ENCODE results near the gene PLEKHA6.
A peak's percentile ranks its signal among the peaks of the same experiment; 100 is the strongest.

PLEKHA6 gene, protein sequence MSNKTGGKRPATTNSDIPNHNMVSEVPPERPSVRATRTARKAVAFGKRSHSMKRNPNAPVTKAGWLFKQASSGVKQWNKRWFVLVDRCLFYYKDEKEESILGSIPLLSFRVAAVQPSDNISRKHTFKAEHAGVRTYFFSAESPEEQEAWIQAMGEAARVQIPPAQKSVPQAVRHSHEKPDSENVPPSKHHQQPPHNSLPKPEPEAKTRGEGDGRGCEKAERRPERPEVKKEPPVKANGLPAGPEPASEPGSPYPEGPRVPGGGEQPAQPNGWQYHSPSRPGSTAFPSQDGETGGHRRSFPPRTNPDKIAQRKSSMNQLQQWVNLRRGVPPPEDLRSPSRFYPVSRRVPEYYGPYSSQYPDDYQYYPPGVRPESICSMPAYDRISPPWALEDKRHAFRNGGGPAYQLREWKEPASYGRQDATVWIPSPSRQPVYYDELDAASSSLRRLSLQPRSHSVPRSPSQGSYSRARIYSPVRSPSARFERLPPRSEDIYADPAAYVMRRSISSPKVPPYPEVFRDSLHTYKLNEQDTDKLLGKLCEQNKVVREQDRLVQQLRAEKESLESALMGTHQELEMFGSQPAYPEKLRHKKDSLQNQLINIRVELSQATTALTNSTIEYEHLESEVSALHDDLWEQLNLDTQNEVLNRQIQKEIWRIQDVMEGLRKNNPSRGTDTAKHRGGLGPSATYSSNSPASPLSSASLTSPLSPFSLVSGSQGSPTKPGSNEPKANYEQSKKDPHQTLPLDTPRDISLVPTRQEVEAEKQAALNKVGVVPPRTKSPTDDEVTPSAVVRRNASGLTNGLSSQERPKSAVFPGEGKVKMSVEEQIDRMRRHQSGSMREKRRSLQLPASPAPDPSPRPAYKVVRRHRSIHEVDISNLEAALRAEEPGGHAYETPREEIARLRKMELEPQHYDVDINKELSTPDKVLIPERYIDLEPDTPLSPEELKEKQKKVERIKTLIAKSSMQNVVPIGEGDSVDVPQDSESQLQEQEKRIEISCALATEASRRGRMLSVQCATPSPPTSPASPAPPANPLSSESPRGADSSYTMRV

DNA sequence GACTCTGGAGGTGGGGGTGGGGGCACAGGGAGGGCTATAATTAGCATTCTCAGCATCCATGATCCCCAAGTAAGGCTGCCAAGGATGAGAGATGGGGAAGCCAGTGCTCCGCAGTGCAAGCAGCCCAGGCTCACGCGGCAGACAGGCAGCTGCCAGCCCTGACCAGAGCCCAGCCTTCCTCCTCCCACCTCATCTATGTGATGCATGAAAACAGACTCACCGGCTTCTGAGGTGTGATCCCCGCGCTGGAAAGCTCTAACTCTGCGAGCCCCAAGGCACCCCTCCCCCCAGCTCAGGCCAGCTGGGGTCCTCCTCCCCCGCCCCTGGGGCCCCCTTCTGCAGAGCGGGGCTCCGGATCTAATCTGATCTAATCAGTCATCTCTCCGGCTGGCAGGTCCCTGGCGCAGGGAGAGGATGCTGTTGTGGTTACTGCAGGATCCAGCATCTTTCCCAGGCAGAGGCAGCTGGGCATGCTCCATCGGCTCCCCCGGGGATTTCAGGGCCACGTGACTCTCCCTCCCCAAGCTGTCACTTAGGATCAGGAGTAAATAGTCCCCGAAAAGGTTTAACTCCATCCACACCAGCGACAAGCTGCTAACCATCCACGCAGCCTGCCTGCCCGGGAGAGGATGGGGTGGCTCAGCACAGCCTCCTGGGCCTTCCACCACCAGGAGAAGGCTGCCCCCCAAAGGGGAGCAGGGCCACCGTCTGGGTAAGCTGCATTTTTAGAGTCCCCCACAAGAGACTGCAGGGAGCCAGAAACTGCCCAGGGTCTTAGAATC, at the start of gene PLEKHA6:
Gene PLEKHA6 (minus strand): TSS at position 456 of the 782 bp plus-strand sequence. CDS start 86,202 bp downstream, outside the sequence.
- DNase-seq, result no peak

DNA sequence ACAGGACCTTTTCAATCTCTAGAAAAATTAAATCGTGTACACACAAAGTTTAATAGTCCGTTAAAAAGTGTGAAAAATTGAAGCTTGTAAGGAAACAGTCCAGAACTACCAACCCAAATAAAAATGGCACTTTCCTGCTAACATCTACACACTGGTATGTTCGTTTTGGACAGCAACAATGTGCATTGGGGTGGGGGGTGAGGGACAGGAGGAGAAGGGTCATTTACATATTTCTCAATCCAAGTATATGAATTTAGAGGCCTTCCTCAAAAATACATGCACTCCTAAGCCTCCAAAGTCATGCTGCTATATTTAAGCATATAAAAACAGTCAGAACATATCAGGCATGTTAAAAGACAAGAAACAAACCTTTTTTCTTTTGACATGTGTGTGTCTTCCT, 49.4 kb upstream of the PLEKHA6 start:
- no peak for DNase-seq

DNA sequence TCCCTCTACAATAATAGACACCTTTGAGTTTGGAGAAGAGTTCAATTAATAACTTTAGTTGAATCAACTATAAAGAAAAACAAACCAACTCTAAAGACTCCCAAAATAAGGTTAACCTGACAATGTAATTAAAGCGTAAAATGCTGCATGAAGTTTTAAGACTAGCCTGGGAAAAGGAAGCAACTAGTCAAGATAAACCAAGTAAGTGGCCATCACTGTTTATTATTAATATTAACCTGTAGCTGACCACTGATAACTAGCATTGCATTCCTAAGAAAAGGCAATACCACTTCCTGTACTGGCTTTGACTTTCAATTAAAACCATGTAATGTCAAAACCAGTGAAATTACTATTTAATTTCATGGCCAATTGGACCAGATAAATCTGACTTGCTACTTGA, 48.9 kb upstream of the PLEKHA6 start:
- no peak for DNase-seq

DNA sequence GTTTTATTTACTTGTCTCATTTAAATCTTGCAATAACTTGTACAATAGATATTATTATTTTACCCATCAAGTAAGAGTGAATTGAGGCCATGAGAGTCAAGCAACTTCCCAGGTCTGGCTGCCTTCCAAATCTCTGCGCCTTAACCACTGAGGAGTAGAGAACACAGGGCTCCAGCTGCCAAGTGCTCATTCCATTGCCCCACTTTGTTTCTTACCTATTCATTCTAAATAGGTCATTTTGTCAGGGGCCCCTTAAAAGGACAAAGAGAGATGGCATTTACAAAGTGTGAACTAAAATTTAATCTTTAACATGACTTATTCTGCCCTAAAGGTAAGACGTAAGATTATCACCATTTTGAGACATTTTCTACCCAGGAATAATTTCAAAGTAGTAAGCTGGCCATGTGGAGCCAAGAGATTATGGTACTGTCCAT, 48.4 kb upstream of the PLEKHA6 start:
- no peak for DNase-seq

DNA sequence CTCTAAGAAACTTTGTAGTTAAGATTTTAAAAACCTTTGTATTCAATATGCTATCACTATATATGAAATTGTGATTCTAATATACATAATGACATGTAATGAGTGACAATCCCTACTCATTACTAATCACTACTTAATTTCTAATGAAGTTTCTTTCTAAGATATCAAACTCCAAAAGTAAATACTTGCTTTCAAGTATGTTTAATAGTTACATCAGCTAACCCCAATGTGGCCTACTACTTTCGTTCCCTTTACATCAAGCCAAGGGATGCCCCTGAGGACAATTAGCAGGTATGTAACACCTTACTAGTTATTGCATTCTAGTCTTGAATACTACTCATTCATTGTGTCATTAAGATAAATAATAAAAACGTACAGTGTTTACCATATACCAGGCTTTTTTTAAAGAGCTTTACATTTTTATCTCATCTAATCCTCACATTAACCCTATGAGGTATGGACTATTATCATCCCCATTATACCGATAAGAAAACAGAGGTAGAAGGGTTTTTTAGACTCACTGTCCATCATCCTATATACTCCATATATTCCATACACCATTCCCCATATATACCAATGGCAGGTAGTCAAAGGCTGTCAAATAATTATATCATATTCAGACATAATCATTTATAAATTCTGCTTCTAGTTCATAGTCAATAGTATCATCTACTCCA, 47.7 kb upstream of the PLEKHA6 start:
- DNase-seq, result no peak

DNA sequence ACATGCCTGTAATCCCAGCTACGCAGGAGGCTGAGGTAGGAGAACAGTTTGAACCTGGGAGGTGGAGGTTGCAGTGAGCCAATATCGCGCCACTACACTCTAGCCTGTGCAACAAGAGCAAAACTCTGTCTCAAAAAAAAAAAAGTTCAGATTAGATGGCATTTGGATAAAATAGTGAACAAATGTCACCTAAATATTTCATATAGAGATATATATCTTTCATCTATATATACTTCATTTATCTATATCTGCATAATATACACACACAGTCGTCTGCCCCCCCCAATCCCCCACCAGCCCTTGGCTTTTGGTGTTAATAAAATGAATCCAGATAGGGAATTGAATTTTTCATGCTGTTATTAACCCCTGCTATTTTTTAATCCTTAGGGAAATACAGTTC, 46.9 kb upstream of the PLEKHA6 start:
- no peak for DNase-seq

DNA sequence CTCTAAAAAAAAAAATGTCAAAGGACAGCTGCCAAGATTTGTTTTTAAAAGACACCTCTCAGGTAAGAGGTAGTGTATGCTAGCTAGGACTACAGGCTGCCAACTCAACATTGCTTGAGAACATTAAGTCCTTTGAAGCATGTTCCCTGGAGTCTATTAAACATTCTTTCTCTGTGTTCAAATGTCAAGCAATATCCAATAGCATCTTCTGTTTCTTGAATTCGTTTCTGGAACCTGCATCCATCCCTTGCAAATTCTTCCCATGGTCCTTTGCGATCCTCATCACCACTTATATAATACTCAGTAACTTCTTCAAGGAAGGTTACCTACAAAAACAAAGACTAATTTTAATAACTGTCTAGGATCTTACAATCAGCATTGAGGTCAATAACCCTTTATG, 46.3 kb upstream of the PLEKHA6 start:
- no peak for DNase-seq

DNA sequence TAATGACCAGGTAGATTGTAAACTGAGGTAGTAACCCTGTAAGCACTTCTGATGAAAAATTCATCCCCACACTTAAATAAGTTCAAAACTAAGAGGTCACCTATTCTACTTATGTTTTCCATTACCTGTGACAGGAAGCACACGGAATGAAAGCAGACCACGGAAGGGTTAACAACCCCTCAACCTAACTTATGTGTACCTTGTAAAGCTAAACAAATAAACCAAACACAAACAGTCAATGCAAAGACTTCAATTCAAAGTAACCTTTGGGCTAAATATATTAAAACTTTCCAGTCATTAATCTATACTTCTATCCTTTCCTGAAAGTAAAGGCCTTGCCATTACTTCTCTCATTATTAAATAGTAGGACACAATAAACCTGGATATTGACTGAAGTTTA, 44.9 kb upstream of the PLEKHA6 start:
- DNase-seq, result no peak

DNA sequence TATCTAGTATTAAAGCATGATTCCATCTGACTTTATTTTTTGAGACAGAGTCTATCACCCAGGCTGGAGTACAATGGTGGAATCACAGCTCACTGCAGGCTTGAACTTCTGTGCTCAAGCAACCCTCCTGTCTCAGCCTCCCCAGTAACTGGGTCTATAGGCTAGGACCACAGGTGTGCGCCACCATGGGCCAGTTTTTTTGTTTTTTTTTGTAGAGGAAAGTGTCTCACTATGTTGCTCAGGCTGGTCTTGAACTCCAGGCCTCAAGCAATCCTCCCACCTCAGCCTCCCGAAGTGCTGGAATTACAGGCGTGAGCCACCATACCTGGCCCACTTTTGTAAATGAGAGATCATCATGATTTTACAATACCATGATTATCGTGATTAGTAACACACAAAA, 42.7 kb upstream of the PLEKHA6 start:
- DNase-seq, result no peak

DNA sequence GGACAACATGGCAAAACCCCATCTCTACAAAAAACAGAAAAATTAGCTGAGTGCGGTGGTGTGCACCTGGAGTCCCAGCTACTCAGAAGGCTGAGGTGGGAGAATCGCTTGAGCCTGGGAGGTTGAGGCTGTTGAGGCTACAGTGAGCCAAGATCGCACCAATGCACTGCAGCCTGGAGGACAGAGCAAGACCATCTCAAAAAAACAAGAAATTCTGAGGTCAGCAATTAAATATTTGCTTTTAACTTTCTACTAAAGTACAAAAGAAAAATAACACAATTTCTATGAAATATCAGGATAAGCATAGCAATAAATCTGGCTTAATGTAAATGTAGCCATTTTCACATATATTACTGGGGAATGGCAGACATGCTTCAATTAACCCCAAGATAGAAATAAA, 42.0 kb upstream of the PLEKHA6 start:
- DNase-seq, result no peak

DNA sequence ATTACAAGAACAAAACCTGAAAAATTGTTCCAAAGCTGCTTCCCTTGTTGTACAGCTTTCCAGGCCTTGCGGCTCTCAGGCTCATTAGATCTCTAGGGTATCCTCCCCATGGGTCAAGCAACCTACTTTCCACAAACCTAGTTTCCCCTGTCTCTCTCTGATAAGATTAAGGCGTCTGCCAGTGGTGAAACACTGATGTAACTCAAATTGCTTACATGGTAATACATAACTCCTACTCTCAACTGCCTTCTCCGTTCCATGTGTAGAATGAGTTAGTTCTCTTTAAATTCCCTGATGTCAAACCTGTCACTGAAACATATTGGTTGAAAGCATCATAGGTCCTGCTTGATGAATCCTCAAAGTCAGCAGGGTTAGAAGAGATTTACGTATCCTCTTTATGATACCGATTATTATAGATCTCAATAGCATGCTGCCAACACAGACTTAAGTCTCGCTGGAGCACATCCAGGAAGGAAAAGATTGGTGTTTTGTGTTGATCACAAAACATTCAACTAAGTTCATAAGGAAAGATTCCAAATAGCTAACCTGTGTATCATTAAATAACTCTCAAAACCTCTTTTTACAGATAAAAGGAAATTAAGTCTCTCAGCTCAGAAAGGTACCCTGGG, 41.3 kb upstream of the PLEKHA6 start:
- DNase-seq, result no peak

DNA sequence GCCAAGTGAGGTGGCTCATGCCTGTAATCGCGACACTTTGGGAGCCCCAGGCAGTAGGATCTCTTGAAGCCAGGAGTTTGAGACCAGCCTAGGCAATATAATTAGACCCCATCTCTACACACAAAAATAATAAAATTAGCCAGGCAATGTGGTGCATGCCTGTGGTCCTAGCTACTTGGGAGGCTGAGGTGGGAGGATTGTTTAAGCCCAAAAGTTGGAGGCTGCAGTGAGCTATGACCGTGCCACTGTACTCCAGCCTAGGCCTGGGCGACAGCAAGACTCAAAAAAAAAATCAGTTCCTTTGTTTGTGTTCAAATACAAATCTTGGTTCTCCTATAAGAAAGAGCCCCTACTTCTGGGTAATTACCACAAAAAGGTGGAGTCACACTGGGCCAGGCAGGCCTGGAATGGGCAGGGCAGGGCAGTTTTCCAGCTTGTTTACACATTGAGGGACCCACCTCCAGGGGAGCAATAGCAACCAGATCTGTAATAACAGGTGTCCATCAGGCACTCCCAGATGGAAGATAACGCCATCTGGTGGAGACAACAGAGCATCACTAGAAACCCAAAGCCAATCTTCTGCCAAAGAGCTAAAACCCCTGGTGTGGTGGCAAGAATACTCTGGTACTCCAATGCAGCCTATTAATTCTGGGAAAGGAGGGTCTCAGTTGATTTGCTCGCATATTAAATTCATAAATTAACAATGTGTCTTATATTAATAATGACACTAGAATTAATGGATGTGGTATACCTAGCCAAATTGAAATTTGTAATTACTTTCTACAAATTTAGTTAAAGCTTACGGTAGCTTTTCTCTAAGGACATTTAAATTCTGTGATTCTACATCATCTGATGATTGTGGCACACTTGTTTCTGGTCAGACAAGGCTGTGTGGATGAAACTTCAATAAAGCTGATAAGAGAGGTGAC, 38.7 kb upstream of the PLEKHA6 start:
- DNase-seq, result peak; percentile 36

DNA sequence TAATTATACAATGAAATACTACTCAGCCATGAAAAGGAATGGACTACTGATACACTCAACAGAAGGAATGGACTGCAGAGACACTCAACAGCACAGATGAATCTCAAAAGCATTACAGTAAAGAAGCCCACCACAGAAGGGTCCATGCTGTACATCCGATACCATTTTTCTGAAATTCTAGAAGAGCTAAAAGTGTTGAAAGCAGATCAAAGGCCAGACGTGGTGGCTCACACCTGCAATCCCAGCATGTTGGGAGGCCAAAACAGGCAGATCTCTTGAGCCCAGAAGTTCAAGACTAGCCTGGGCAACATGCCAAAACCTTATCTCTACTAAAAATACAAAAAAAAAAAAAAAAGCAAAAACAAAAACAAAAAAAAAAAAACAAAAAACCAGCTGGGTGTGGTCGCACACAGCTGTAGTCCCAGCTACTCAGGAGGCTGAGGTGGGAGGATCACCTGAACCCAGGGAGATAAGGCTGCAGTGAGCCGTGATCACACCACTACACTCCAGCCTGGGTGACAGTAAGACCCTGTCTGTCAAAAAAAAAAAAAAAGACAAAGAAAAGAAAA, 36.4 kb upstream of the PLEKHA6 start:
- DNase-seq, result no peak

DNA sequence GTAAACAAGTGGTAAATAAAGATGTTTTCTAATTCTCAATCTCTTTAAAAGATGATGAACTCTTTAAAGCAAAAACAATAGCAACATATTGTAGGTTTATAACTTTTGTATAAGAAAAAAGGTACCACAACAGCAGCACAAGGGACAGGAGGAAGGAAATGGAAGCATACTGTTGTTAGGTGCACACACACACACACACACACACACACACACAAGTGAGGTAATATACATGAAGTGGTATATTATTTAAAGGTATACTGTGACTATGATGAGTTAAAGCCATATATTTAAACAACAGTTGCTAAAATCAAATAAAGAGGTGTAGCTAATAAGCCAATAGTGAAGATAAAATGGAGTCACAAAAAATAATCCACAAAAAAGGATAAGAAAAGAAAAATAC, 31.9 kb upstream of the PLEKHA6 start:
- no peak for DNase-seq

DNA sequence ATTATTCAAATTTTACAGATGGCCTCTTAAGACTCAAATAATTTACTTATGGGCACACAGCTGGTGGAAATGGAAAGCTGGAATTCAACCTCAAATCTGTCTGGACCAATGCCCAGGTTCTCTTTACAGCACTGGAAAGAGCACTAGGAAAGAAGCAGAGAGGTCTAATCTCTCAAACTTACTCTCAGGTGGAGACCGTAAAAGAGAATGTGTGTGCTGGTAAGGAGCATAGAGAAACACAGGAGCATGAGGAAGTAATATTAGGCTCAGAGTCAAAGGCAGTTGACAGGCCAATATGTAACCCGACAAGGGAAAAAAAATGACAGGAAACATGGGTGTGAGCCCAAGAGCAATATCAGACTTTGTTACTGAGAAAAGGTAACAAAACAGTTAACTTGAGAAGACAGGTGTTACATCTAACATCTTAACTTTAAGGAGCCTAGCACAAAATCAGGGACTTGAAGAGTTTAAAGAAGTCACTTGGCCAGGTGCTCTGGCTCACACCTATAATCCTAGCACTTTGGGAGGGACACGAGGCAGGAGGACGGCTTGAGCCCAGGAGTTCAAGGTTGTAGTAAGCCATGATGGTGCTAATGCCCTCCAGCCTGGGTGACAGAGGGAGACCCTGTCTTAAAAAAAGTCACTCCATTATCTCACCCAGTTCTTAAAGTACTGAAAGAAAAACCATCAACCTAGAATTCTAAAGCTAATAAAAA, 31.2 kb upstream of the PLEKHA6 start:
- no peak for DNase-seq

DNA sequence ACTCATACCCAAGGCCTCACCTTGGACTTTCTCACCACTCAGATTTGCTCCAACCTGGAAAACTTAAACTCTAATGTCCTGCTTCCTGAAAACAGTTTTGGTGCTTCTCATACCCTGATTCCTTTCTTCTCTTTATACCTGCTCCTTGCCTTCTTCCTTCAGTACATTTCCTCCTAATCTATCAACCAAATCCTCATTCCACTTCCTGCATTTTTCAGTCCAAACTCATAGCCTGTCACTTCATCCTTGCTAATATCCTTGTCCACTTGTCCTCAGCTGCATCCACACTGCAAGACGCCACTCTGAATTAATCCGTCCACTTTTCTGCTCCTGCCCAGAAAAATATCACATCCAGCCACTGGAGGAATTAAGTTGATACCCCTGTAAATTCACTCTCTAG, 26.0 kb upstream of the PLEKHA6 start:
- no peak for DNase-seq

DNA sequence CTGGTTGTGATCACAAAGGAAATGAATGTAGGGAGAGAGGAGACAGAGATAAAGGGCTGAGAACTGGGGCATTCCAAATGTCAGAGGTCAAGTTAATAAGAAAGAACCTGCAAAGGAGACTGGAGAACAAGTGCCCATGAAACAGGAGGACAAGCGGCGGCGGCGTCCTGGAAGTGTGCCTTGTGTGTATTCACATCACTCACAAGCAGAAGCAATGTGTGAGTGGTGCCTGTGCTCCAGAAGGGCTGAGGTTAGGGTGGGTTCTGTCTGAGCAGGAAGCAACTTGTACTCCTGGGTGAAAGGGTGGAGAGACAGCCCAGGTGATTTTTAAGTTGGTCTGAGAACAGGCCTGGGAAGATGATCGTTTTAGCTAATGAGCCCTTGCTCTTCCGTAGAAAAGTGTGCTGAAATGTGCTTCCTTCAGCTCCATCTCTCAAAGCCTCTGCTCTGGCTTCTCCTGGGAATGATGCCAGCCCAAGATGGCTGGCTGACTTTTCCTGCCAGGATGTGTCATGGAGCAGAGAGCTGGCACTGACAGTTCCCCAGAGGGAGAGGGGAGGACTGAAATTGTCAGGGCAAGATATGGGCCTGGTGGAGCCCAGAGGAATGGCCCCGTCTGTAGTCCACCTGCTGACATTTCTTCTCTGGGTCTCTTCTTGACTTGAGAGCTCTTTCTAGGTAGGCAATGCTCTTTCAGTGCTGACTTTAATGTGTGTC, 25.1 kb upstream of the PLEKHA6 start:
- no peak for DNase-seq

DNA sequence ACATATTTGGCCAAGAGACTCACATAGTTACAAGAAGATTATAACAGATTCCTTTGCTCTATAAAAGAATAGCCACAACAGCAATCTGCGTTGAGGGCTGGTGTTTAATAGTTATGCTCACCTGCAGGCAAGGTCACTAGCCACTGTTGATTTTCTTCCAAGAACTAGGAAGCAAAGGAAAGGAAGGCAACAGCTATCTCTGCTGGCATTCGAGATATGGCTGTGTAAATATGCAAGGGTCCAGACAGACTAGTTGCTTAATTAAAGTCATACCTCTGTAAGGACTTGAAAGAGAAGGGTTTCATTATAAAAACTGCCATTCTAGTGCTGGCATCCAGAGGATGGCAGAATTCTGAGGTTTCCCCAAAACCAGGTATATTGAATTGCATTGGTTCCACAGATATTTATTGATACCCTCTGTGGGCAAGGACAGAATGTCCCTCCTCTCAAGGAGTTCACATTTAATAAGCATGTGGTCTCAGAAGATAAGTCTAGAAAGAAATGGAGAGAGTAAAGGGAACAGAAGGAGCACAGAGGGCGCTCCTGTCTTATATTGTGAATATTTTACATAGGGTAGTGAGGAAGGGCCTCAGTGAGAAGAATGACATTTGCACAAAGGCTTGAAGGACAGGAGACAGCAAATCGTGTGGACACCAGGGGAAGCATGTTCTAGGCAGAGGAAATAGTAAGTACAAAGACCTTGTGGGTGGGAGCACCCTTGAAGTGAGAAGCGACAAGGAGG, 23.6 kb upstream of the PLEKHA6 start:
- no peak for DNase-seq

Measured in activated T-cell treated with anti-CD3 and anti-CD28 coated beads for 4 hours (primary cell).